ENCODE data around the gene PCDHB2. TPM values are rescaled to one million over a fixed set of nuclear protein-coding genes. Genes with fewer than 3 reads are reported as not detected.
"Not testable (repeated sequence)": the region's sequence is repeated elsewhere in the genome, so short reads cannot be mapped to it uniquely, and the experiment has no call there.

The PCDHB2 gene
- total and polyA plus RNA-seq, 2 experiments from 2014 or later, result 25.0 to 51.5 TPM

GRCh38 chr5:141105350-141105749, 10.9 kb downstream of the PCDHB2 start:
- no peaks in the 10 kb centered on the region for H3K9me3 ChIP-seq (ENCODE audit: low read depth)
- TF ChIP-seq CTCF (IDR thresholded peaks at IDR 0.05; ENCODE audit: low read depth, low read length), result no peak

GRCh38 chr5:141119250-141119649, 24.8 kb downstream of the PCDHB2 start:
- H3K36me3 ChIP-seq, result no peaks in the 10 kb centered on the region
- H3K4me3 ChIP-seq, result no peak overlapping the region
- H3K27ac ChIP-seq, result no peak overlapping the region
- no peak for DNase-seq (ENCODE audit: low read depth in 1 of 2, low spot score in 1 of 2)
- H3K27me3 ChIP-seq, result no peaks in the 10 kb centered on the region
- H3K9me3 ChIP-seq (ENCODE audit: low read depth), result no peaks in the 10 kb centered on the region
- TF ChIP-seq CTCF (IDR thresholded peaks at IDR 0.05; ENCODE audit: low read depth, low read length), result no peak
- no peaks in the 10 kb centered on the region for H3K4me1 ChIP-seq (ENCODE audit: low read depth)

More at GRCh38 chr5:141105350-141105749, 10.9 kb downstream of the PCDHB2 start:
- Histone ChIP-seq H3K4me1 (ENCODE audit: low read depth) (no peaks in the 10 kb centered on the region), H3K27ac (no peak overlapping the region), H3K36me3 (no peaks in the 10 kb centered on the region), H3K4me3 (no peak overlapping the region), H3K27me3 (no peaks in the 10 kb centered on the region)
- no peak for DNase-seq (ENCODE audit: low read depth in 1 of 2, low spot score in 1 of 2)

GRCh38 chr5:141121563-141121962, 27.1 kb downstream of the PCDHB2 start, which contains the start of gene PCDHB4:
Gene PCDHB4 (plus strand): TSS chr5:141121818. CDS start chr5:141121999, 181 bp downstream.
- Histone ChIP-seq H3K27ac (no peak within 1 kb of the TSS), H3K4me1 (ENCODE audit: low read depth) (no peaks in the 10 kb centered on the region), H3K36me3 (no peaks in the 10 kb centered on the region), H3K9me3 (ENCODE audit: low read depth) (no peaks in the 10 kb centered on the region), H3K4me3 (no peak within 1 kb of the TSS), H3K27me3 (no peaks in the 10 kb centered on the region)
- no peak for TF ChIP-seq CTCF (IDR thresholded peaks at IDR 0.05; ENCODE audit: low read depth, low read length)
- no peak for DNase-seq (ENCODE audit: low read depth in 1 of 2, low spot score in 1 of 2)

DNA sequence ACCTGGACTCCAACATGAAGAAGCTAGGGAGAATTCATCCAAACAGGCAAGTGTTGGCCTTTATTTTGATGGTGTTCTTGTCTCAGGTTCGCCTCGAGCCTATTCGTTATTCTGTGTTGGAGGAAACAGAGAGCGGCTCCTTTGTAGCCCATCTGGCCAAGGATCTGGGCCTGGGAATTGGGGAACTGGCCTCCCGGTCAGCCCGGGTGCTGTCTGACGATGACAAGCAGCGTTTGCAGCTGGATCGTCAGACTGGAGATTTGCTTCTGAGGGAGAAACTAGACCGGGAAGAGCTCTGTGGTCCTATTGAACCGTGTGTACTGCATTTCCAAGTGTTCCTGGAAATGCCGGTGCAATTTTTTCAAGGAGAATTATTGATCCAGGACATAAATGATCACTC, 27.6 kb downstream of the PCDHB2 start:
- no peak for DNase-seq (ENCODE audit: low read depth in 1 of 2, low spot score in 1 of 2)
- TF ChIP-seq CTCF (IDR thresholded peaks at IDR 0.05; ENCODE audit: low read depth, low read length), result no peak
- Histone ChIP-seq H3K27me3 (no peaks in the 10 kb centered on the region), H3K4me3 (no peak overlapping the region), H3K36me3 (no peaks in the 10 kb centered on the region), H3K27ac (no peak overlapping the region), H3K4me1 (ENCODE audit: low read depth) (no peaks in the 10 kb centered on the region), H3K9me3 (ENCODE audit: low read depth) (no peaks in the 10 kb centered on the region)

DNA sequence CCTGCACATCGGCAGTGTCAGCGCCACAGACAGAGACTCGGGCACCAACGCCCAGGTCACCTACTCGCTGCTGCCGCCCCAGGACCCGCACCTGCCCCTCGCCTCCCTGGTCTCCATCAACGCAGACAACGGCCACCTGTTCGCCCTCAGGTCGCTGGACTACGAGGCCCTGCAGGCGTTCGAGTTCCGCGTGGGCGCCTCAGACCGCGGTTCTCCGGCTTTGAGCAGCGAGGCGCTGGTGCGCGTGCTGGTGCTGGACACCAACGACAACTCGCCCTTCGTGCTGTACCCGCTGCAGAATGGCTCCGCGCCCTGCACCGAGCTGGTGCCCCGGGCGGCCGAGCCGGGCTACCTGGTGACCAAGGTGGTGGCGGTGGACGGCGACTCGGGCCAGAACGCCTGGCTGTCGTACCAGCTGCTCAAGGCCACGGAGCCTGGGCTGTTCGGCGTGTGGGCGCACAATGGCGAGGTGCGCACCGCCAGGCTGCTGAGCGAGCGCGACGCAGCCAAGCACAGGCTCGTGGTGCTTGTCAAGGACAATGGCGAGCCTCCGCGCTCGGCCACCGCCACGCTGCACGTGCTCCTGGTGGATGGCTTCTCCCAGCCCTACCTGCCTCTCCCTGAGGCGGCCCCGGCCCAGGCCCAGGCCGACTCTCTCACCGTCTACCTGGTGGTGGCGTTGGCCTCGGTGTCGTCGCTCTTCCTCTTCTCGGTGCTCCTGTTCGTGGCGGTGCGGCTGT, 29.2 kb downstream of the PCDHB2 start:
- DNase-seq (ENCODE audit: low read depth in 1 of 2, low spot score in 1 of 2); H3K36me3 ChIP-seq; H3K27ac ChIP-seq; H3K4me1 ChIP-seq (ENCODE audit: low read depth); H3K9me3 ChIP-seq (ENCODE audit: low read depth); H3K27me3 ChIP-seq; H3K4me3 ChIP-seq: not testable (repeated sequence)

DNA sequence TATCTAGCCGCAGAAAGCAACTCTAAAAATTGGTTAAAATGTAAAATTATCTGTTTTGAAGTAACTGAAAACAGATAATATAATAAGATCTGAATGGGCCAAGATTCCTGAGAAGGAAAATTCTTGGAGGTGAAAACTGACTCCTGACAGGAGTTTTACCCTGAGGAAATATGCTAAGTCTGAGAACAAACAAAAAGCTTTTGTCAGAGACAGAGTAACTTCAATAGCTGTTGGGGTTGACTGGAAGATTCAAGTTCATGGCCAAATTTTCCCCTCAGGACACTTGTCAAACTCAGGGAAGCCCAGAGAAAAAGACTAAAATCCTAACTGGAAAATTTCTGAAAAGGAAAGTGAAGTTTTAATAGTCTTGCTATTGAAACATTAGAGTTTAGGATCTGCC, 32.9 kb downstream of the PCDHB2 start:
- no peak for TF ChIP-seq CTCF (IDR thresholded peaks at IDR 0.05; ENCODE audit: low read depth, low read length)
- Histone ChIP-seq H3K4me3 (no peak overlapping the region), H3K27me3 (no peaks in the 10 kb centered on the region), H3K27ac (peak overlapping the region; percentile 39), H3K4me1 (ENCODE audit: low read depth) (peaks cover 7% of the 10 kb centered on the region), H3K36me3 (no peaks in the 10 kb centered on the region), H3K9me3 (ENCODE audit: low read depth) (no peaks in the 10 kb centered on the region)
- DNase-seq (ENCODE audit: low read depth in 1 of 2, low spot score in 1 of 2), result no peak
